Hepatocyte (in vitro differentiated cells): ENCODE data around the gene TSSK3.

Experiments used
- EZH2 ChIP-seq: fragments of 200-600 bp; sonication (generic); IDR thresholded peaks from 2 replicates; pipeline ENCODE4 v1.6.1; 2016; ENCODE audit warnings: antibody characterized with exemption, mild to moderate bottlenecking, borderline replicate concordance
- EZH2phosphoT487 ChIP-seq: fragments of 200-600 bp; sonication (generic); IDR thresholded peaks from one replicate; pipeline ENCODE4 v1.6.1; 2018; ENCODE audit warnings: antibody characterized with exemption, mild to moderate bottlenecking, low read depth, moderate library complexity; ENCODE audit not compliant: unreplicated experiment, severe bottlenecking
- TF ChIP-seq, protein P1 (sequence below): fragments of 200-600 bp; sonication (generic); IDR thresholded peaks from 2 replicates; pipeline ENCODE4 v1.5.1; 2016; ENCODE audit warnings: antibody characterized with exemption, mild to moderate bottlenecking; ENCODE audit not compliant: poor library complexity

DNA sequence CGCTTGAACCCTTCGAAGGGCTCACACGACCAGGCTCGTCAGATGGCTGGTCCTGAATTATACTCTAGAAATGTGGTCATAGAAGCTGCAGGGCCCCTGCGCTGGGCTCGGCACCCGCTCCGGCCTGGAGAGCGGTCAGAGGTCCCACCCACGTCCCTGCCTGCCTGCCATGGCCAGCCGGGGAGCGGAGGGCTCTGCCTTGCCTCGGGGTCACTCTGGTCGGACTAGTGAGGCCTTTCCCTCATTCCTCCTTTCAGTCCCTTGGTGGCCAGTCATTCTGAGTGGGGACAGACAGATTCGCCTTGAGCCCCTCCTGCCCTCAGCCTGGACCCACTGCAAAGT is 25.8 kb upstream of the TSSK3 start:
- TF ChIP-seq, protein P1, sequence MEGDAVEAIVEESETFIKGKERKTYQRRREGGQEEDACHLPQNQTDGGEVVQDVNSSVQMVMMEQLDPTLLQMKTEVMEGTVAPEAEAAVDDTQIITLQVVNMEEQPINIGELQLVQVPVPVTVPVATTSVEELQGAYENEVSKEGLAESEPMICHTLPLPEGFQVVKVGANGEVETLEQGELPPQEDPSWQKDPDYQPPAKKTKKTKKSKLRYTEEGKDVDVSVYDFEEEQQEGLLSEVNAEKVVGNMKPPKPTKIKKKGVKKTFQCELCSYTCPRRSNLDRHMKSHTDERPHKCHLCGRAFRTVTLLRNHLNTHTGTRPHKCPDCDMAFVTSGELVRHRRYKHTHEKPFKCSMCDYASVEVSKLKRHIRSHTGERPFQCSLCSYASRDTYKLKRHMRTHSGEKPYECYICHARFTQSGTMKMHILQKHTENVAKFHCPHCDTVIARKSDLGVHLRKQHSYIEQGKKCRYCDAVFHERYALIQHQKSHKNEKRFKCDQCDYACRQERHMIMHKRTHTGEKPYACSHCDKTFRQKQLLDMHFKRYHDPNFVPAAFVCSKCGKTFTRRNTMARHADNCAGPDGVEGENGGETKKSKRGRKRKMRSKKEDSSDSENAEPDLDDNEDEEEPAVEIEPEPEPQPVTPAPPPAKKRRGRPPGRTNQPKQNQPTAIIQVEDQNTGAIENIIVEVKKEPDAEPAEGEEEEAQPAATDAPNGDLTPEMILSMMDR = no peak
- TF ChIP-seq EZH2 (no peak), EZH2phosphoT487 (no peak)
